Measurements from ENCODE around the gene PRKAG1. TPM values are rescaled to one million over a fixed set of nuclear protein-coding genes. Genes with fewer than 3 reads are reported as not detected.

The PRKAG1 gene
- total and polyA plus RNA-seq, 10 of the 15 experiments (the other 5 are each of a cell fraction or from before 2014, with no cell fraction given): 44.5 to 91.6 (median 60.9) TPM

- intact Hi-C loops (cut with micrococcal nuclease; ENCODE audit: unreplicated experiment): no loop called here
- DNase-seq (ENCODE audit: low read depth, low spot score) (no peak), FAIRE-seq (no peak), ATAC-seq (no peak)
- Histone ChIP-seq H3K9ac (ENCODE audit: control insufficient read depth, insufficient read depth, low read length) (no peak overlapping the region), H3K4me3 (no peak overlapping the region), H3K27me3 (replicated peaks in 1 of 2; ENCODE audit: control insufficient read depth in 2 of 2, insufficient read depth in 2 of 2, low read length in 1 of 2) (no peaks in the 10 kb centered on the region), H3K79me2 (ENCODE audit: control insufficient read depth, insufficient read depth, low read length) (peaks cover 54% of the 10 kb centered on the region), H3K9me3 (replicated peaks; ENCODE audit: control insufficient read depth, insufficient read depth, low read length) (no peaks in the 10 kb centered on the region), H2AFZ (ENCODE audit: control insufficient read depth, low read depth, low read length) (no peak overlapping the region), H3K4me2 (ENCODE audit: control insufficient read depth, insufficient read depth) (0 out of 2 replicates have a peak overlapping the region, but pooled peaks have one; percentile 7), H3K27ac (ENCODE audit: control insufficient read depth, insufficient read depth) (no peak overlapping the region), H3K4me1 (ENCODE audit: control insufficient read depth, insufficient read depth, low read length) (peaks cover 6% of the 10 kb centered on the region; the same call in 1 of the 2 replicates), H4K20me1 (ENCODE audit: control insufficient read depth, insufficient read depth) (peaks cover 27% of the 10 kb centered on the region), H3K36me3 (ENCODE audit: control insufficient read depth in 2 of 2, insufficient read depth in 2 of 2, low read length in 1 of 2) (peaks cover 26 to 51% of the 10 kb centered on the region in 2 experiments)
- POLR2A ChIA-PET: interaction anchor here (0.6 kb wide), 2 partner anchors 202 to 206 kb away, joined by 3 to 4 read pairs; partner anchors contain the start of gene DDX23
- no TSS peak for BruUV-seq (replicated peaks)
- whole genome bisulfite sequencing (ENCODE audit: insufficient coverage, insufficient replicate concordance, low lambda C conversion rate, missing lambda C conversion rate): 87% methylated on average over 10 of the region's 10 CpGs
- RAD21 ChIA-PET (ENCODE audit: unreplicated experiment): no interaction called here
- SMC1A ChIA-PET (ENCODE audit: uncharacterized antibody, unreplicated experiment): interaction anchor here (0.9 to 1.1 kb wide), 2 partner anchors 10 to 31 kb away, joined by 3 to 4 read pairs; no protein-coding TSS in a partner anchor
- TF ChIP-seq RFX5 (IDR thresholded peaks at IDR 0.05; ENCODE audit: low read depth, low read length) (no peak), PBX3 (IDR thresholded peaks at IDR 0.05; ENCODE audit: insufficient replicate concordance, low read depth, low read length) (no peak), ATF7 (IDR thresholded peaks at IDR 0.05; ENCODE audit: low read depth) (no peak), SIN3A (IDR thresholded peaks at IDR 0.05; ENCODE audit: low read depth, low read length) (no peak), SP1 (IDR thresholded peaks at IDR 0.05; ENCODE audit: low read depth, low read length) (no peak), LARP7 (IDR thresholded peaks at IDR 0.05) (no peak), KLF5 (IDR thresholded peaks at IDR 0.05; ENCODE audit: partially characterized antibody) (no peak), DPF2 (IDR thresholded peaks at IDR 0.05) (no peak), SPI1 (IDR thresholded peaks at IDR 0.05; ENCODE audit: borderline replicate concordance, insufficient read depth, low read depth, low read length) (no peak), CHD2 (IDR thresholded peaks at IDR 0.05; ENCODE audit: borderline replicate concordance, low read depth, low read length) (no peak)
- CTCF ChIA-PET: interaction anchor here (0.5 to 5.0 kb wide), 7 partner anchors 10 to 203 kb away, joined by 3 to 26 read pairs (median 12); partner anchors contain the start of gene DDX23
- in situ Hi-C loops (cut with MboI): no loop called here
Measured at GRCh38 chr12:49054524-49054923, 35.9 kb upstream of the PRKAG1 start.

All from GM12878 (cell line).